Measurements from ENCODE around the gene FAM107A.
A peak's percentile ranks its signal among the peaks of the same experiment; 100 is the strongest.

FAM107A gene

DNA sequence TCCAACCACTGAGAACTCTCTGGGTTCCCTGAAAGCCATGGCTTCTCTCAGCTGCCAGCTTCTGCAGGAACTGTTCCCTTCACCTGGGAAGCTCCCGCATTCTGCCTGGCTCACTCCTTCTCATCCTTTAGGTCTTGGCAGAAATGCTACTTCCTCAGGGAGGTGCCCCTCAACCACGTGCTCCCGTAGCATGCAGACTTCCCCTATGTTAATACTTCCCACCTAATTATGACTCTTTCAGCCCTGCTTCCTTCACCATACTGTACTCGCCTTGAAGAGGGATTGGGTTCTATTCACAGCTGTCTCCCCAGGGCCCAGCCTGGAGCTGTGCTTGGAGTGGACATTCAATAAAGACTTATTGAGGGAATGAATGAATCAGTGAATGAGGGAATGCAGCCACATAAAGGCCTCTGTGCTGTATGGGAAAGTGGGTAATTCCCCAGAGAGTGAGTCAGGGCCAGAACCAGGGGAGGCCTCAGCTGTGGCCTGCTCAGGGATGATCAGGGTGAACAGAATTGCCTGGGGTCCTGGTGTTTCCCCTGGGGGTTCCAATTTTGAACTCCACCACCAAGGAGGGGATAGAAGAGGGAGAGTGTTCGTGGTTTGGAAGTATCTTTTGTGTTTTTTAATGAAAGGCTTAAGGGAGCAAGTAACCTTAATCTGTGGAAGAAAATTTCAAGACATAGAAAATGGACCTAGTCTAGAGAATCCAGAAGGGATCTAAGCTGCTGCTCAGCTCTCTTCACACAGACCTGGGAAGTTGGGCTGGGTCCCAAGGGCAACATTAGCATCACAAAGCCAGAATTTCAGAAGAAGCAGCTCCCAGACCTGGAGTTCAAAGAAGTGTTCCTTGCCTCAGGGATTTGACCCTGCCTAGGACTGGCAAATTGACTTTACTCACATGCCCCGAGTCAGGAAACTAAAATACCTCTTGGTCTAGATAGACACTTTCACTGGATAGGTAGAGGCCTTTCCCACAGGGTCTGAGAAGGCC lies 14.6 kb upstream of the FAM107A start:
- no peak for DNase-seq

DNA sequence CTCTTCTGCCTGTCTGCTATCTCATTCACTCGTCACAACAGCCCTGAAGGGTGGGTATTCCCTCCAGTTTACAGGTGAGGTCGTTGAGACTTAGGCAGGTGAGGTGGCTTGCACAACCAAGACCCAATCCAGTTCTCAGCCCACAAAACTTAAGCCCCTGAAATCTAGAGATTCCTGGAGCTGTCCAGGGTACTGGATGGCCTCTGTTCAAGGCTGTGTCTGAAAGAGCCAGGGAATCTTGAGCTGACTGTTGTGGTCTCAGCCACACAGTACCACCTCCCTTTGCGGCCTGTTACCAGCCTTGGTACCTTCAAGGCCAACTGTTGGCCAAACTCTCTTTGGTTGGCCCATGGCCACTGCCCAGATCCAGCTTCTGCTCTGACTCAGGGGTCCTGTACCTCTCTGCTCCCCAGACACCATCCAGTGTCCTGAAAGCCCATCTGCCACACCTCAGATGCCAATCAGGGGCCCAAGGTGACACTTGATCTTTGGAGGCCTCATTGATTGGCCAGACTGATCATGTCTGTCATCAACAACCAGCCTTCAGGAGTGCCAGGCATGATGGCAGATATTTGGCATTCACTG lies 10.9 kb upstream of the FAM107A start:
- no peak for DNase-seq

DNA sequence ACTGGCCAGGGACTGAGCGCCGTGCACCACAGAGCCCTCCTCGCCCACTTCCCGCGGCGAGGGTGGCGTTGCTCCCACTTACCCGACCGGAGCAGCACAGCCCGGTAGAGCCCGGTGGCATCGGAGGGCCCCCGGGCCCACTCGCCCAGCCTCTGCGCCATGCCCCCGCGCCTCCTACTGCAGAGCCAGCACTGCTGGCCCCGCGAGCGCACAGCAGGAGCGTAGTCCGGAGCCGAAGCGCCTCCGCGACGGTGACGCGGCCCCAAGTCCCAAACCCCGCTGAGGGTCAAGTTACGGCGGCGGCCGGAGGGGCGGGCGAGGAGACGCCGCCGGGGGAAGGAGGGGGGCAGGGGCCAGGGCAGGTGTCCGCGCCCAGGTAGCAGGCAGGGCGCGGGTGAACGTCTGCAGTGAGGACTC lies 9.6 kb upstream of the FAM107A start:
- peak; percentile 60 for DNase-seq

DNA sequence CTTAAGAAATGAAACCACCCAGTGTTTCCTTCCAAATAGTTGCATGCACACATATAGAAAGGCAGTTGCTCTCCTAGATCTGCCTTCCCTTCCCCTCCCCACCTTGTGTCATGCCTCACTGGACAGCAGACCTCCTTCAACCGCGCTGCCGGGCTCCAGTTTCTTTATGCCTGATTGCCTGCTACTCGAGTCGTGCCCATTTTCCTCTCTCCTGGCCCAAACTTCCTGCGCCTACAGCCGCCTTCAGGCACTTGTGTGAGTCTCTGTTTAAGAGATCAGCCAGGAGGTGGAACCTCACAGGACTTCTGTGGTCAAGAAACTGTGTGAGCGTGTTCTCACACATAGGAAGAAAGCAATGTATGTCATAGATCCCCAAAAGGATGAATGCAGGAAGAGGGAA lies 8.8 kb upstream of the FAM107A start:
- peak; percentile 50 for DNase-seq

DNA sequence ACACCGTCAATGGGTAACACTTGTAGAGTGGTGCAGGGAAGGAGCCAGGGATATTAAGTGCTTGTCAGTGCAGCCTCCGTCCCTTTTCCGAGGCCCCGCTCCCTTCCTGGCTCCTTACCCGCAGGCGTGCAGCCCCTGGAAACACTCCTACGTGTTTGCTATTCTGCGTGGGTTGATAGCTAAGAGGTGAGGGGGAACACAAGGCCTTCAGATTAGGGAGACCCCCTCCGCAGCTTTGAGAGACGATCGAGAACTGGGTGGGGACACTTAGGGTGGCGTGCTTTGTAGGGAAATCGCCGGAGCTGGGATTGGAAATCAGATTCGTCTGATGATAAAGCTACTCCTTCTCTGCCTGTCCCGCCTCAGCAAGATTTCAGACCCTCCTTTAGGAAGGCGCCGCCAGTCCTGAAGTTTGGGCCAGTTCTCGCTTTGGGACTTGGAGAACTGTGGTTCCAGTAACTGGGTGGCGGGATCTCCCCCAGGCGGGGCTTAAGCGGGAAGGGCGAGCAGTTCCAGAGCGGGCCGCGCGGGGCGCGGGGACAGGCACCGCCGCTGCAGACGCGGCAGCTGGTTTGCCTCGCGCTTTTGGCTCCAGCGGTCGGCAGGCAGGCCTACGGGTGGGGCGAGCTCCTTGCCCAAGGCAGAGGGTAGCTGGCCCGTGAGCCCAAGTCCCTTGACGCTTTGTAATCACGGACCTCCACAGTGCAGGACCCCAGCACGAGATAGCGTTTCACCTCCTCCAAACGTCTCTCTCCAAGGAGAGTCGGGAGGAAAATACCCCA lies 8.0 kb upstream of the FAM107A start:
- DNase-seq: peak; percentile 85

DNA sequence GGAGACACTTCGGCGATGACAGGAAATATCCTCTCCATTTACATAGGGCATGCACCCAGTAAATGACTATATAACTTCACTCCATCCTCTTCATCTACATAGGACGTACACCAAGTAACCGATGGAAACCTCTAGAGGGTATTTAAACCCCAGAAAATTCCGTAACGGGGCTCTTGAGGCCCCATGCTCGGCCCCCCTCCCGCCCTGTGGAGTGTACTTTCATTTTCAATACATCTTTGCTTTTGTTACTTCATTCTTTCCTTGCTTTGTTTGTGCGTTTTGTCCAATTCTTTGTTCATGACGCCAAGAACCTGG lies 7.5 kb upstream of the FAM107A start:
- DNase-seq: no peak

DNA sequence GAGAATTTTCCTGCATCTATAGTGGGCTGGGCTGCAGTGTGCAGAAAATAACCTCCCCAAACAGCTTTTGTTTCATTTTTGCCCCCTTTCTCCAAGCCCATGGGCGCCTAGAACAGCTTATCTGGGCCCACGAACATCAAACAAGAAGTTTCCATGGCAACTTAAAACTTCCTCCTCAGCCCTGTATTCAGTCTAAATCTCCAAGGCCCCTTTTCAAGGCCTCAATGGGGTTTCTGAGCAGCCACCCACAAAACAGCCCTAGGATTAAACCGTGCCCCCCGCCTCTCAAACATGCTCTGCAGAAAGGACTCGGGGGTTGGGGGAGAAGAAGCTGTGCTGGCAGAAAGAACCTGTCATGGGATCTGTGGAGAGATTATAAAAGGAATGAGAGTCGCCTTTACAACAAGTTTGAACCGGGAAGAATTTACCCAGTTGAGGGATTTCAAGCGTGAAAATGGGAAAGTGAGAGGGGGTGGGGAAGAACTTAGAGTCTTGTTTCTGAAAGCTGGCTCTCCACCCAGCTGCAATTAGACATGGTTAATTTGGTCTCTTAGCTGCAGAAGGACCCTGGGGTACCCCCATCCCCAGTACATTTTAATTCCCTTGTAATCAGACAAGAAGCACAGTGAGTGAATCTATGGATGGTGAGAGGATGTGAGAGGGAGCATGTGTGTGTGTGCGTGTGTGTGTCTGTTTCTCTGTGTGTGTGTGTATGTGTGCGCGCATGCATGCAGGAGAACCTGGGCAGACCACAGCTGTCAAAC lies 4.3 kb upstream of the FAM107A start:
- peak; percentile 82 for DNase-seq

DNA sequence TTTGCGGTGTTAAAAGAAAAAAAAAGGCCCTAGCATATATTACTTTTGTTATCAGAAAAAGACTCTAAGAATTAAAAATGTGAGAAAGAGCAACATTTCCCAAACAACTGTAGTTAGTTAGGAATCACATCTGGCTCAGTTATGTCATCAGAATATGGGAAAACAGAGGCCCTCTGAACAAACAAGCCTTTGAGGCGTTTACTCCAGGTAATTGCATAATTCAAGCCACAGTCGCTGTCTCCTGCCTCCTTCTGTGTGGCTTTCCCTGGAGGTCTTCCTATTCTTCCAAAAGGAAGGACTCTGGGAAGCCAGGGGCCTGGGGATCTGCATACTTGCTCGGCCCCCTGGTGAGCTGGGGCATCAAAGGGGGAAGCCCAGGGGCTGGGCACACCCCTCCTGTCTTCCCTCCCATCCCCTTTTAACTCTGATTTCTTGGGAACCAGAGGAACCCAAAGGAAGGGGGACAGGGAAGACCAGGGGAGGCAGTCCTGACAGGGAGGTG lies 3.7 kb upstream of the FAM107A start:
- peak; percentile 74 for DNase-seq

DNA sequence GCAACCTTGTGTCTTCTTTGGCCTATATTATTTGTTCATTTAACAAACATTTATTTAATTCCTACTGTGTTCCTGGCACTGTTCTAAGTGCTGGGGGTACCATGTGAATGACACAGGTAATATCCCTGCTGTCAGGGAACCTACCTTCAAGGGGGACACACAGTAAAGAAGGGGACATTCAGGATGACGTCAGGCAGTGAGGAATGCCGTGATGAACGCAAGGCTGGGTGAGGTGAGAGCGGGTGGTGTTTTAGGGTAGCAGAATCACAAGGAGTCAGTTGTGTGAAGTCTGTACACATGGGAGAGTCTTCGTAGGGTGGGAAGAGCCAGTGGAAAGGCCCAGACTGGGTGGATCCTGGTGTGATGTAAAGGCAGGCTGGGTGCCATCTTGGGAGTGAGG lies 1.7 kb upstream of the FAM107A start:
- DNase-seq: no peak

DNA sequence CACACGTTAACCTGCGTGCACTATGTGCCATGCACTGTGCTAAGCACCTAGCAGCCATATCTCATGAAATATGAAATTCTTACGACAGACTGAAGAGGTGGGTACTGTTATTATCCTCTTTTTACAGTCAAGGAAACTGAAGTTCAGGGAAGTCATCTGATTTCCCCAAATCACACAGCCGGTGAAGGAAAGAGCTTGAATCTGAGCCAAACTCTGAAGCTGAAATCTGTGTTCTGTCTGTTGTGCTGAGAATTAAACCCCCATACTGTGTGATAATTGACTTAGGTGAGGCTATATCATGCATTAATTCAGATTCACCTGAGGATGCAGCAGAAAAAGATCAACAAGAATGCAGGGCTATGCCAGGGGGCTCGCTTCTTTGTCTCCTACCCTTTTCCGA lies 475 bp downstream of the FAM107A start:
- DNase-seq: no peak

DNA sequence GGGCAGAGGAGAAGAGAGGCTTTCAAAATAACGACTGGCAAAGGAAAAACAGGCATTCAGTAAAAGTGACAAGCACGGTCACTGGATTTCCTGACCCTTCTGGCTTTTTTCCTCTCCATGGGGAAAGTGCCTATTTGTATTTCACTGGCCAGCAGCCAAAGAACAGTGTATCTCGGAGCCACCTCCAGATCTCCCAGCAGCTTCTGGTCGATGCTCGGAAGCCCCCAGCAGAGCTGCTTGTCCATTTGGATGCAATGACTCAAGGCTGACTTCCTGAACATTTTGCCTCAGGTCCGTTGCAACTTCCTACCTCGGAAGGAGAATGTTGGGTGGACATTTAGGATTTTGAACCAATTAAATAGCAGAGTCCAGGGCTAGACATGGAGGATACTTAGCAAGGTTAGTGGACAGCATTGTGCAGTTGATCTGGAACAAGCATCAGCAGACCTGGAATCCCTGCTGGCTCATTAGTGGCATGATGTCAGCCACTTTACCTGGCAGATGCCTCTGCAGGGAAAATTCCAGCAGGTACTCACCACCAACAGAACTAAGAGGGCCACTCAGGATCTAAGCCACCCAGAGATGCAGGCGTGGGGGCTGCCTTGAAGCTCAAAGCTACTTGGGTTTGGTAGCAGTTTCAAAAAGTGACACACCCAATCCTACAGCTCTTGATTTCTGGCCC lies 1.1 kb downstream of the FAM107A start:
- DNase-seq: peak; percentile 64

DNA sequence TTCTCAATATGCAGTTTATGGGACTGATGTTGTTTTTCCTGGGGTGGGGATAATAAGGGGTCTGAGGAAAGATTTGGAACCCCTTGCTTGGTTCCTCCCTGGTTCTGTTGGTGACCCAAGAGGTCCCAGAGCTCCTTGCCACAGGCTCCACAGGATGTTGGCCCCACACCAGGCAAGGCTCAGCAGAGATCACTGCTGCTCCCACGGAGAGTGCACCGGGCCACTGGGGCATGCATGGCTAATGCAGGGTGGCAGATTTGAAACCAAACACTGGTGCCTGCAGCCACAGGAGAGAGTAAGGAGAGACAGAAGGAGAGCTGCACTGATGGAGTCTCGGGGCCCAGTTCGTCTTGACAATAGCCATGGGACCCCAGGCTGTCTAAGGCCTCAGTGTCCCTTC lies 2.5 kb downstream of the FAM107A start:
- no peak for DNase-seq

DNA sequence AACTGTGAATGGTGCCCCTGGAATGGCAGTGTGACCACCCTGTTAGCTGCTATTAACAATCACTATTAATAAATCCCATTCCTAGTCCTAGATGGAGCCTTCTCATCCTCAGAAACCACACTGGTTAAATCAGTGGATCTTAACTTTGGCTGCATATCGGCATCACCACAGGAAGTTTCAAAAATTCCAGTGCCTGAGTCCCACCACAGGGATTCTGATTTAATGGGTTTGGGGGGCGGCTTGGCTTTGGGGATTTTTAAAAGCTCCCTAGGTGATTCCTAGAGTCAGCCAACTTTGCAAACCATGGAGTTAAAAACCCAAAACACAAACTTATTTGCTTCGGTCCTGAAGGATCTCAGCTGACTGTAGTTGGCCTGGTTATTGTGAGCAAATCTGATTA lies 3.1 kb downstream of the FAM107A start:
- no peak for DNase-seq

DNA sequence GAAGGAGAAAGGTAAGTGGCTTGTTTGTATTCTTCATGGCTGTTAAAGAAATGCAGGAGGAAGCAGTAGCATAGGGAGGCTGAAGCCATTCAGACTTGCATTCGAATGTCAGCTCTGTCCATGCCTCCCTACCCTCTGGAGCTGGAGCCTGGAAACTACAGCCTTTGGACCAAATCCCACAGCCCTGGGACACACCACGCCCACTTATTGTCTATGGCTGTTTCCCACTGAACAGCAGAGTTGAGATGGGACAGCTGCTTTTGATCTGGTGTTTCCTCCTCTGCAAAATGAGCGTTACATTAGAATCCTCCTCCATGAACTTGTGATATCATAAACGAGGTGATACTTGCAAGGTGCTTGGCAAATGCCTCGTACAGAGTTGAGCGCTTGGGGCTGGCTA lies 3.6 kb downstream of the FAM107A start:
- no peak for DNase-seq

DNA sequence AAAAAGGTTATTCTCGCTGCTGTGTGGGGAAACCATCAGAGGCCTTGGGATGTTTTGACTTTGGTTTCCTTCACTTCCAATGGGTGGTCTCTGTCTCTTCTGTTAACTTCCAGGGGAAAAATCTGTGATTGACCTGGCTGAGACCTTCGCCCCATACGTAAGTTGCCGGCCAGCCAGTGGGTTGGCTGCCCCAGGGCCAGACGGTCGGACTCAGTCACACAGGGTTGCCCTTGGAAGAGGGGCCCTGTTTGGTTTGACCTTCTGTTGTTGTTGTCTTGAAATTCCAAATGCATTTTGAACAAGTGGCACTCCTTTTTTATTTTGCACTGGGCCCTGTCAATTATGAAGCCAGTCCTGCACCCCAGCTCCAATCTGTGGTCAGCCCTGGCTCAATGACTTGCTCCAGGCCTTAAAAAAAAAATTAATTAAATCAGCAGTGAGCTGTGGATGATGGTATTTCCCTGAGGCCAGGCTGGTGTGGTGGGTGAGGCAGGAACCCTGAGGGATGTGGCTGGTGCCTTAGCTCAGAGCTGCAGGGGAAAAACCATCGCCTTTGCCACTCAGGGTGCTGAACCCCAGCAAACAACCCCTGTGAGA lies 4.5 kb downstream of the FAM107A start:
- DNase-seq: no peak

DNA sequence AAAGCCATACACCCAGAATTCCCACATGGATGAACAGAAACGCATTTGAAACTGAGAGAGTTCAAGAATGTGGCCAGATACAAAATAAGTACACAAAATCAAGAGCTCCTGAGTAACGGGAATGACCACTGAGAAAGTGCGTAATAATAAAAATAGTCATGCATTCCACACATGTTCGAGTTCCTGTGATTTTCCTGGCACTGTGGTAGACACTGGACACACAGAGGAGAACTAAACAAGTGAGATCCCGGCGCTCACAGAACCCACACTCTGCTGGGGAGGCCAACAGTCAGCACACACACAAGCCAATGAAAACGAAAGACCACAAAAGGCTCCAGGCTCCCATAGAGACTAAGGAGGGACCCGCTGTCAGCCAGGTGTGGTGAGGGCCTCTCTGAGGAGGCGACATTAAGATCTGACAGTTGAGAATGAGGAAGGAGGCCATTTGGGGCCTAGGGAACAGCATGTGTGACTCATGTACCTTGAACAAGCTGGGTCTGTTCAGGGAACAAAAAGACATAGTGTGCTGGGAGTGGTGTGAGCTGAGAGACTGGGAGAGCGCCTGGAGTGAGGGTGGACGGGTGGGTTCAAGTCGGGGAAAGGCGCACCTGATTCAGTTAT lies 5.1 kb downstream of the FAM107A start:
- no peak for DNase-seq

DNA sequence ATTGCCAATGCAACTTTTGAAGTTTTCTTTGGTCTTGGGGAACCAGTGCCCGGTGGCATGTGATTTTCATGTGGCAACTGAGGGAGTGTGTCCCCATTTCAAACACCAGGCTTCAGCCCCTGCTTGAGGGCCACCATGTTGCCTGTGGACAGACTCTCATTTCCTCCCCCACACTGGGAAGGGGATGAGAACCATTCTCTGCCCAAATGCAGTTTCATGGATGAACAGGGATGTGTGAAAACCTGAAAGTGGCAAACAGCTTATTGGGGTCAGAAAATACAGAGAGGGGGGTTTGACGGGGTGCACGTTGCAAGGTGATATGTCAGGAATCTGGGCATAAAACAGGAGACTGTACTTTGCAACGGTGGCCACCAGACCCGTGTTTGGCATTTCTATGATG lies 6.3 kb downstream of the FAM107A start:
- no peak for DNase-seq

DNA sequence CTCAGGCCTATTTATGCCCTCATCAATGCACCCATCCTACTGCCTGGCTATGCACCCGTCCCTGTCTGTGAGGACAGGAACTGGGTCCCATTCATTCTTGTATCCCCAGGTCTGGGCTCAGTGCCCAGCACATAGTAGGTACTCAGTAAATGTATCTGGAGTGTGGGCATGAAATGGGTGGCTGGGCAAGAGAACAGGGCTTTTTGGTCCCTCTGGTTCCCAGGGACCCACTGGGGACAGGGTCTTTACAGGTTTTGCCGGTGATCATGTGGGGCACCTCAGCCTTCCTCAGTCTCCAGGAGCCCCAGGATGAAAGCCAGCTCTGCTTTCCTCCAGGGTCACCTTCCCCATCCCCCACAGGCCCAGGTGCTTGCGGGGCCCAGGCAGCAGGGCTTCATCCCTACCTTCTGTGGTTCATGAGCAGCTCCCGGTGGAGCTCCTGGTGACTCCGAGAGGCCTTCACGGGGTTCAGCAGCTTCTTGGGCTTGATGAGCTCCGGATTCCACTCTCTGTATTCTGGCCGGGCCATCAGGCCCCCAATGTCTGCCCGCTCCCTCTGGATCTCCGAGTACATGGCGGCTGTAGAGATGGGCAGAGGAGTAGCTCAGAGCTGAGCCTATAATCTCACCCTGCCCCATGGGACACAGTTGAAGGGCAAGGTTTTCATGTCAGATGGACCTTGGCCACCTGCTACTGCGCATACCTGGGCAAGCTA lies 7.7 kb downstream of the FAM107A start:
- no peak for DNase-seq

DNA sequence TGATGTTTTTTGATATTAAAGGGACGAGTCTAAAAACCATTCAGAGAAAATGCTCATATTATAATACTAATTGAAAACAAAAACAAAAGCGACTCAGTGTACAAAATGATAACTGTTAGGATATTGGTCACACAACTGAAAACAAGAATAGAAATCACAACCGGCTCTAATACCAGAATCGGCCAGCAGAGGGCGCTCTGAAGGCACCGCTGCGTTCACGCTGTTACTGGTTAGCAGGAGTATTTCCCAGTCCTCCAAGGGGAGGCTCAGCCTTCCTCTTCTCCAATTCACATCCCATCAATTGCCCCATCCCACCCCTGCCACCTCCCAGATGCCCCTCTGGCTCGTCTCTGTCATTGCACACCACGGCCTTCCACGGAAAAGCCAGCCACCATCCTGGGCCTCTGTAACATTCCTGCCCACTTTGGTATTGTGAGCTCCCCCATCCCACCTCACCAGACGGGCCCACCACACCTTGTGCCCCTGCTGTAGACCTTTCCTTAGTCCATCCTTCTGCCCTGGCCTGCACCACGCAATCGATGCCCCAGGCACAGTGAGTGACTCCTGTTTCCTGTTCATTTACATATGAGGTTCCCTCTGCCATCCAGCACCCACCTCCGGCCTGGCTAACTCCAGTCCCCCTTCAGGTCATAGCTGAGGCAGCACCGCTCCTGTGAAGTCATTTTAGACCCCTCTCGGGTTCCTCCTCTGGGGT lies 8.5 kb downstream of the FAM107A start:
- peak; percentile 53 for DNase-seq

DNA sequence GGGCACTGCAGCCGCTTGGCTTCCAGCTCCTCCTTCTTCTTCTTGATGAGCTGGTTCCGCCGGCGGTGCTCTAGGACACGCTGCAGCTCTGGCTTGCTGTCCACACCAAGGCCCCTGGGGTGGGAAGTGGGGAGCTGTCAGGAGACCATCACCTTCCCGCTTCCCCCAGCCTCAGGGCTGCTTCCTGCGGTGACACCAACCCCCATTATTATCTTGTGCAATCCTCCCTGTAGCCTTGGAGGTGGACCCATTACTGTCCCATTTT lies 10.0 kb downstream of the FAM107A start:
- no peak for DNase-seq

Measured in NCI-H69 (cell line).